Urinary bladder (tissue), 4 donors: ENCODE measurements around the gene MALL. TPM values are rescaled to one million over a fixed set of nuclear protein-coding genes. Genes with fewer than 3 reads are reported as not detected.
"Not testable (repeated sequence)": the region's sequence is repeated elsewhere in the genome, so short reads cannot be mapped to it uniquely, and the experiment has no call there.

Experiments
- DNase-seq: peaks from one replicate; pipeline ENCODE4 v3.0.0-alpha.2; 2015; ENCODE audit errors: extremely low spot score
- H3K27ac ChIP-seq: one replicate; pipeline ENCODE4 v1.5.1; 2013; ENCODE audit warnings: low read depth, mild to moderate bottlenecking, moderate library complexity
- H3K36me3 ChIP-seq: one replicate; pipeline ENCODE4 v1.6.1; 2013; ENCODE audit warnings: mild to moderate bottlenecking, moderate library complexity; ENCODE audit not compliant: insufficient read depth
- H3K4me1 ChIP-seq: one replicate; pipeline ENCODE4 v1.6.1; 2013; ENCODE audit warnings: mild to moderate bottlenecking, moderate library complexity; ENCODE audit not compliant: insufficient read depth
- H3K4me3 ChIP-seq: one replicate; pipeline ENCODE4 v1.5.1; 2013; ENCODE audit warnings: low read depth, low read length
- WGBS: extraction: QIAGEN DNeasy Blood & Tissue Kit; methylation state at CpG from one replicate; pipeline ENCODE4 v1.1.7; 2013; 5-methylcytosine and 5-hydroxymethylcytosine counted together
- polyA plus RNA-seq: library from polyadenylated mRNA; stranded (reverse); fragments of 200-250 nt; gene quantifications from one replicate; pipeline ENCODE4 v1.2.3, GENCODE V29; 2013
- total RNA-seq: library from RNA; depleted of rRNA; stranded (reverse); fragments of >200 nt; gene quantifications from one replicate; pipeline ENCODE4 v1.2.3, GENCODE V29; 2014
- donor health status: healthy with polysubstance abuse.
- donor health status: healthy.

Gene MALL
- total and polyA plus RNA-seq, 2 donors, result 14.1 to 24.4 TPM

- Histone ChIP-seq H3K4me1 (no peaks in the 10 kb centered on the region), H3K36me3 (no peaks in the 10 kb centered on the region), H3K4me3 (no peak overlapping the region), H3K27ac (peak overlapping the region; percentile 24)
- no peak for DNase-seq
- 87% methylated on average over 3 of the region's 3 CpGs for WGBS
These were observed 8.2 kb downstream of the MALL start for GRCh38 chr2:110107092-110108079.

DNA sequence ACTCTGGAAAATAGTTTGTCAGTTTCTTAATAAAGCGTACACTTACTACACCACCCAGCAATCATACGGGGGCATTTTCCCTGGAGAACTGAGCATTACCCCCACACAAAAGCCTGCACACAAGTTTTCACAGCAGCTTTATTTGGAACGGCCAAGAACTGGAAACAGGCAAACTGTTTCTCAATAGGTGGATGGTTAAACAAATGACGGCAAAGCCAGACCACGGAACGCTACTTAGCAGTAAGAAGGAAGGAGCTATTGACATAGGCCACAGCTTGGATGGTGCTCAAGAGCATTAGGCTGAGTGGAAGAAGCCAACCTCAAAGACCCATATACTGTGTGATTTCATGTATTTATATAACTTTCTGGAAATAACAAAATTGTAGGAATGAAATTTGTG, 9.0 kb downstream of the MALL start:
- peak overlapping the region; percentile 24 for H3K27ac ChIP-seq
- no peak for DNase-seq
- H3K36me3 ChIP-seq, result no peaks in the 10 kb centered on the region
- 73% methylated on average over 6 of the region's 6 CpGs for WGBS
- H3K4me1 ChIP-seq, result no peaks in the 10 kb centered on the region
- H3K4me3 ChIP-seq, result no peak overlapping the region

DNA sequence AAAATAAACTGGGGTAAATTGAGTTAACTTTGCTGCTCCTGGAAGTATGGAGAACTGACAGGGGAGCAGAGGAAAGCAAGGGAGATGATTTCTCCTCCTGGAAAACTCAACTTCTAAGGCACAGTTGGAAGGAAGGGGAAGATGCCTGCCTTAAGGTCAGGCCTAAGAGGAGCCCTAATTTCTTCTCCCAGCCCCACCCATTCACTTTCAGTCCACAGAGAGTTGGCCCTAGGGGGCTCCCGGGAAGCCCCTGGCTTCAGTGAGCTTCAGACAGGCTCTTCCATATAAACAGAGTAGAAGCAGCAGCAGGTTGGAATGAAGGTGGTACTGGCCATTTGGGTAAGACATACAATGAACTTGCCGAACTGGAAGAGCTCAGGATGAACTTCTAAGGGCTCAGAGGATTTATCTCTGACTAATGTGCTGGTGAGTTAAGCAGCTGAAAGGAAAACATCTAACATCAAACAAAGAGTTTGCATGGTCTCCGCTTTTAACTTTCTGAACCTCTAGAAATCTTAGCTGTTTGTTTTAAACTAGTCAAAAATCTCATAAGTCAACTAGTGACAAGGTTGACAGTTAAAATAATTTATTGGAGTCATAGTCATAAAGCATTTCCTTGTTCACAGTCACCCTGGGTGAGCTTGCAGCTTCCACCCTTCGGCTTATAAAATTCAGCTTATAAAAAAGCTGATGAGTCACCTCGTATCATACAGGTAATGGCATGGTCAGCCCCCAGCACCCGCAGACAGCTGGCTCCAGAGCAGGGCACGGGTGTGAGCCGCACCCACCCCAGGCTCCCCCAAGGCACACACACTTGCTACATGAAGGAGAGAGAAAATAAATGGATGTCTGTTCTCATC, 9.8 kb downstream of the MALL start:
- H3K36me3 ChIP-seq, result no peaks in the 10 kb centered on the region
- 44% methylated on average over 8 of the region's 8 CpGs for WGBS
- peak; percentile 64 for DNase-seq
- H3K27ac ChIP-seq, result no peak overlapping the region
- H3K4me1 ChIP-seq, result no peaks in the 10 kb centered on the region
- H3K4me3 ChIP-seq, result no peak overlapping the region

DNA sequence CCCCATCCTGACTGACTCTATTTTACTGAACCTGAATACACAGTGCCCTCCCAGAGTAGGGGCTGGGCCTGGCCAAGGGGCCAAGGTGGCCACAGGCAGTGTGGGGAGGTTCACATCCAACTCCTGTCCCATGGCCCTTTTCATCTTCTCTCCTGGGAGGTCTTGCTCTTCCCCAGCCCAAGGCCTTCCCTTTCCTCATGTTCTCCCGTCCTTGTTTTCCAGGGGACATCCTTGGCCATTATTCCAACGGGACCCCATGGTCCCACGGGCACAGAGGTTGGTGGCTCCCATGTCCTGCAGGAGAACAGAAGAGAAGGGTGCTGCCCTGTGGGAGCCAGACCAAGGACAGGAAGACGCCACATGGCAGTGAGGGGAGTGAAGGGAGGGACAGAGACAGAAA, 10.4 kb downstream of the MALL start:
- no peak for DNase-seq
- Histone ChIP-seq H3K27ac (no peak overlapping the region), H3K4me3 (no peak overlapping the region), H3K4me1 (no peaks in the 10 kb centered on the region), H3K36me3 (no peaks in the 10 kb centered on the region)
- 94% methylated on average over 4 of the region's 4 CpGs for WGBS

- H3K4me1 ChIP-seq, result no peaks in the 10 kb centered on the region
- H3K36me3 ChIP-seq, result no peaks in the 10 kb centered on the region
- no peak for DNase-seq
- H3K4me3 ChIP-seq, result no peak overlapping the region
- no peak overlapping the region for H3K27ac ChIP-seq
- 88% methylated on average over 10 of the region's 10 CpGs for WGBS
These were observed 11.4 kb downstream of the MALL start for GRCh38 chr2:110104025-110104771.

DNA sequence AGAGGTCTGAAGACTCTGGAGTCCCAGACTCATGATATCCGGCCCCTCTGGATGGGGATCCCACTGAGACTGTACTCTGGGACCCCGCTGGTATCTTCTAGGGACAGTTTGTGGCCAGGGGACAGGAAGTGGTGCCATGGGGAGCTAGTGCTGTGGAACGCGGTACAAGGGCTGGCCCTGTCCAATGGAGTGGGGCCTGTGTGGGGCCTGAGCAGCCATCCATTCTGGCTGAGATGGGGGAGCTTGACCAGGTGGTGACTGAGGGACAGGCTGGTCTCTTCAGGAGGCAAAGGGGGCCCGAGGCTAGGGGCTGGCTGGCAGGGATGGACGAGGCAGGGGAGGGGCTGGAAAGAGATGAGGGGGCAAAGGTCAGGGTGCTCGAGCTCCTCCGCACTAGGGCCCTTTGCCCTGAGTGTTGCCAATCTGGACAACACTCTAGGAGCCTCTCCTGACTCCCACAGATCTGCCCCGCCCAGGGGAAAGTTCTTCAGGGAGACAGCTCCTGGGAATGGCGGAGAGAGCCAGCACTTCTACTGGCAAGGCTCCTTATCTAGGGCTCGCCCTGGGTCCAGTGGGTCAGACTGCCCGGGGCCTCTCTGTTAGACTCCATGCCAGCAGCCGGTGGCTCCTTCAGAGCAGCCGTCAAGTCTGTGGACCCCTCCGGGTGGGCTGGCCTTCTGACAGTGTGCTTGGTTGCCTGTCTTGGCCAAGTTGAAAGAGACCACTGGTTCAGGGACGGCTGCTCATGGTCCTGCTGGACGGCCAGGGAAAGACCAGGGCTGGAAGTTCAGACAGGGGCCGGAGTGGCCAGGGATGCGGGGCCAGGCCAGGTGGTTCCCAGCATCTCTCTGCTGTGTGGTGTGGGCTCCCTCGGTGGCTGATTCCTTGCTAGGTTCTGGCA, 12.3 kb downstream of the MALL start:
- Histone ChIP-seq H3K4me1 (no peaks in the 10 kb centered on the region), H3K36me3 (no peaks in the 10 kb centered on the region), H3K27ac (no peak overlapping the region), H3K4me3 (no peak overlapping the region)
- WGBS, result 83% methylated on average over 20 of the region's 20 CpGs
- no peak for DNase-seq

GRCh38 chr2:110101901-110102803, 13.5 kb downstream of the MALL start:
- 70% methylated on average over 9 of the region's 9 CpGs for WGBS
- DNase-seq, result no peak
- Histone ChIP-seq H3K27ac (peak overlapping the region; percentile 39), H3K4me1 (no peaks in the 10 kb centered on the region), H3K4me3 (no peak overlapping the region), H3K36me3 (no peaks in the 10 kb centered on the region)

GRCh38 chr2:110101280-110101844, 14.3 kb downstream of the MALL start:
- WGBS, result 2% methylated on average over 11 of the region's 11 CpGs
- DNase-seq, result peak; percentile 74
- no peaks in the 10 kb centered on the region for H3K36me3 ChIP-seq
- no peak overlapping the region for H3K4me3 ChIP-seq
- H3K4me1 ChIP-seq, result no peaks in the 10 kb centered on the region
- H3K27ac ChIP-seq, result peak overlapping the region; percentile 25

DNA sequence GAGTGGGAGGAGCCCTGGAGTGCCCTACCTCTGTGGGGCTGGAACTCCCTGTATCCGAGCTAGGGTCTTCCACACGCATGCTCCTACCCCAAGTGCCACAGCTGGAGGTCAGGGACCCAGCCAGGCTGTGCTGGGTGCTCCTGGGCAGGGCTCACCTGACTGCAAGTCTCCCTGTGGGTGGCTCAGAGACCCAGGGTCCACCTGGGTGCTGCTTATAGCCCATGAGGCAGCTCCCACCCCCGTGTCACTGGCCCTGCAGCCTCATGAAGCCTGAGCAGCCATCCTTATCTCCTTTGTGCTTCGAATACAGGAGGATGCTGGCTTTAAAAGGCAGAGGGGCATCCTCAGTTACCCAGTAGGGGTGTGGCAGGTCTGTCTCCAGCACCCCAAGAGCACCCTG, 14.7 kb downstream of the MALL start:
- WGBS, result 69% methylated on average over 4 of the region's 4 CpGs

DNA sequence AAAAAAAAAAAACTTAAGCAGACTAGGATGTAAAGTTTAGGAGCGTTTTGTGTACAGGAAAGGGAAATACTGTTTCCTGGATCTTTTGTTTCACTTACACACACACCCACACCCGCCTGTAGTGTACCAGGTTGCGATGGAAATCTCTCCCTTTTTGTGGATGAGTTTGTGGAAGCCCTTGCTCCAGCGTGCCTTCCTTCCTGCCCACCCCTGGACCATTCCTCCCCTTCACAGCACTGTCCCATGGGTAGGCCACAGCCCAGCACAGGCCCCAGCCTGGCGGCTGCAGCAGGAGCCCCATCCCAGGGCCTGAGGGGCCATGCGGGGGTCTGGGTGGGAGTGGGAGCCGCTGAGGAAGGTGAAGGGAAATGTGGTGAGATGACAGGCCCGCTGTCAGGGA, 15.1 kb downstream of the MALL start:
- 79% methylated on average over 8 of the region's 8 CpGs for WGBS
- no peaks in the 10 kb centered on the region for H3K4me1 ChIP-seq
- no peak for DNase-seq
- H3K4me3 ChIP-seq, result no peak overlapping the region
- H3K27ac ChIP-seq, result no peak overlapping the region
- no peaks in the 10 kb centered on the region for H3K36me3 ChIP-seq

More for the DNA sequence above, 14.7 kb downstream of the MALL start:
- H3K4me1 ChIP-seq, H3K4me3 ChIP-seq, DNase-seq, H3K36me3 ChIP-seq: not testable (repeated sequence)
- peak overlapping the region; percentile 25 for H3K27ac ChIP-seq

DNA sequence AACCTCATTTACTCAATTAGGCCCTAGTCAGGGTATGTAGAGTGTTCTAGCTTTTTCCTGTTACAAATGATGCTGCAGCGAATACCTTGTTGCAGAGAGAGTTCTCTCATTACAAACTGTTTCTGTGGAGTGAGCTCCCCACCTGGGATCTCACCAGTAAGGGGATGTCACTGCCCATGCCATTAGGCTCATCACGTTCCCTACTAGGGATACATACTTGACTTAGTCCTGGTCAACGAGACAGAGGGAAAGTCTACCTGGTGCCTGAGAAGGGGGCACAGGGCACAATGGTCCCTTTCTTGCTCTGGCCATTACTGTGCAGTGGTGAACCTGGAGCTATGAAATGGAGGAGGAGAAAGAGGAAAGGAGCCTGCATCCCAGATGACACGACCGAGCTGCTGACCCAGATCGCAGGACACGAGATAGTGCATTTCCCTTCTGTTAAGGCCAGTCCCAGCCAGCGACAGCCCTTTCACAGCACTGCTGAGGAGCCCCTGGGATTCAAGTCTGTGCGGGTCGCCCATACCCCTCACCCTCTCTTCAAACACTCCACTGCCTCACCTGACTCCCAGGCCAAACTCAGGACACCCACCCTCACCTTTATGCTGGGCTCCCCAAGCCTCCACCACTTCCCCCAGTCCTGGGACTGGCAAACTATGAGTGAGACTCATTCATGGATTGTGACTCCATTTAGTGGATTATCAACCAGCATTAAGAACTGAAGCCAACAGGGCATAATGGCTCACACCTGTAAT, 16.0 kb downstream of the MALL start:
- no peak for DNase-seq

More for the DNA sequence above, 16.0 kb downstream of the MALL start:
- H3K36me3 ChIP-seq, result no peaks in the 10 kb centered on the region
- 77% methylated on average over 10 of the region's 10 CpGs for WGBS
- H3K27ac ChIP-seq, result no peak overlapping the region
- H3K4me3 ChIP-seq, result no peak overlapping the region
- H3K4me1 ChIP-seq, result no peaks in the 10 kb centered on the region
